ENCODE data around the gene ISOC2. TPM values are rescaled to one million over a fixed set of nuclear protein-coding genes. Genes with fewer than 3 reads are reported as not detected.
A peak's percentile ranks its signal among the peaks of the same experiment; 100 is the strongest.
"Not testable (repeated sequence)": the region's sequence is repeated elsewhere in the genome, so short reads cannot be mapped to it uniquely, and the experiment has no call there.

Gene ISOC2
- total RNA-seq, 1 donor from 2014 or later = 36.7 TPM

GRCh38 chr19:55424518-55424917 is 36.9 kb downstream of the ISOC2 start:
- H3K4me3 Mint-ChIP-seq = no peak overlapping the region
- TF ChIP-seq, protein P1, sequence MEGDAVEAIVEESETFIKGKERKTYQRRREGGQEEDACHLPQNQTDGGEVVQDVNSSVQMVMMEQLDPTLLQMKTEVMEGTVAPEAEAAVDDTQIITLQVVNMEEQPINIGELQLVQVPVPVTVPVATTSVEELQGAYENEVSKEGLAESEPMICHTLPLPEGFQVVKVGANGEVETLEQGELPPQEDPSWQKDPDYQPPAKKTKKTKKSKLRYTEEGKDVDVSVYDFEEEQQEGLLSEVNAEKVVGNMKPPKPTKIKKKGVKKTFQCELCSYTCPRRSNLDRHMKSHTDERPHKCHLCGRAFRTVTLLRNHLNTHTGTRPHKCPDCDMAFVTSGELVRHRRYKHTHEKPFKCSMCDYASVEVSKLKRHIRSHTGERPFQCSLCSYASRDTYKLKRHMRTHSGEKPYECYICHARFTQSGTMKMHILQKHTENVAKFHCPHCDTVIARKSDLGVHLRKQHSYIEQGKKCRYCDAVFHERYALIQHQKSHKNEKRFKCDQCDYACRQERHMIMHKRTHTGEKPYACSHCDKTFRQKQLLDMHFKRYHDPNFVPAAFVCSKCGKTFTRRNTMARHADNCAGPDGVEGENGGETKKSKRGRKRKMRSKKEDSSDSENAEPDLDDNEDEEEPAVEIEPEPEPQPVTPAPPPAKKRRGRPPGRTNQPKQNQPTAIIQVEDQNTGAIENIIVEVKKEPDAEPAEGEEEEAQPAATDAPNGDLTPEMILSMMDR (conservative IDR thresholded peaks at IDR 0.05) = no peak
- H3K9me3 Mint-ChIP-seq = no peaks in the 10 kb centered on the region
- H3K27me3 Mint-ChIP-seq (ENCODE audit: low read depth) = peaks cover 24% of the 10 kb centered on the region
- no peaks in the 10 kb centered on the region for H3K36me3 Mint-ChIP-seq (ENCODE audit: low read depth)
- no peak for DNase-seq (ENCODE audit: low read depth, low spot score)
- H3K27ac Mint-ChIP-seq (ENCODE audit: unreplicated experiment) = no peak overlapping the region
- H3K4me1 Mint-ChIP-seq = peaks cover 8% of the 10 kb centered on the region

DNA sequence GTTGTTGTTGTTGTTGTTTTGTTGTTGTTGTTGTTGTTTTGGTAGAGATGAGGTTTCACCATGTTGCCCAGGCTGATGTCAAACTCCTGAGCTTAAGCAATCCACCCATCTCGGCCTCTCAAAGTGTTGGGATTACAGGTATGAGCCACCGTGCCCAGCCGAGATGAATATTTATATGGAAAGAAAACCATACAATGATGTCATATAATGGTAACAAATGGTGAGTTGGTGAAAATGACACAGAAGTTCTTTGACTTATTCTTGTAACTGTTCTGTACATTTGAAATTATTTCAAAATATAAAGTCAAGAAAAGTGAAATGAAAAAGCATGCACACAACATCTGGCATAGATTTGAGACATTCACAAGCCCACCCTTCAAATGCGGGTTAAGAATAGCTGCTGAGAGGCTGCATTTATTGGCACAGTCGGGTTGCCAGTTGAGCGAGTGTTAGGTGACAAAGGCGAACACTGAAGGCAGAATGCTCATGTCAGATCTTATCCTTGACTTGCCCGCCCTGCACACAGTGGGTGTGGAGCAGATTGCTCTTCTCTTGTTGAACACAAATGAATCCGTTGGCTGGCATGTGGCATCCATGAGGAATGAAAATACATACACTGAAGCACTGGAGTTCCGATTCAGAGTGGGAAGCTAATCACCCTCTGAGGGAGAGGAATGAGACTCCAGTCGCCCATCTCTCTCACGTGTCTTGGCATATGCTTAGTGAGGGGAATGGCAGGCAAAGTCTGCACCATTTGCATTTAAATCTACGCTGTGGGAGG is 38.0 kb downstream of the ISOC2 start:
- Mint-ChIP-seq H3K27me3 (ENCODE audit: low read depth) (peaks cover 26% of the 10 kb centered on the region), H3K4me1 (peaks cover 8% of the 10 kb centered on the region), H3K27ac (ENCODE audit: unreplicated experiment) (no peak overlapping the region), H3K4me3 (no peak overlapping the region), H3K36me3 (ENCODE audit: low read depth) (no peaks in the 10 kb centered on the region), H3K9me3 (no peaks in the 10 kb centered on the region)
- no peak for DNase-seq (ENCODE audit: low read depth, low spot score)
- TF ChIP-seq, protein P1 (conservative IDR thresholded peaks at IDR 0.05) = no peak

- not testable (repeated sequence) for H3K27ac Mint-ChIP-seq (ENCODE audit: unreplicated experiment); H3K9me3 Mint-ChIP-seq; H3K4me3 Mint-ChIP-seq; H3K4me1 Mint-ChIP-seq; H3K36me3 Mint-ChIP-seq (ENCODE audit: low read depth); DNase-seq (ENCODE audit: low read depth, low spot score)
- peaks cover 28% of the 10 kb centered on the region for H3K27me3 Mint-ChIP-seq (ENCODE audit: low read depth)
Observed at GRCh38 chr19:55421281-55421680, 40.2 kb downstream of the ISOC2 start.

GRCh38 chr19:55419624-55420236 is 41.7 kb downstream of the ISOC2 start:
- H3K4me3 Mint-ChIP-seq = no peak overlapping the region

GRCh38 chr19:55419103-55419502 is 42.3 kb downstream of the ISOC2 start:
- Mint-ChIP-seq H3K27ac (ENCODE audit: unreplicated experiment) (no peak overlapping the region), H3K4me1 (no peaks in the 10 kb centered on the region), H3K9me3 (no peaks in the 10 kb centered on the region), H3K36me3 (ENCODE audit: low read depth) (no peaks in the 10 kb centered on the region), H3K27me3 (ENCODE audit: low read depth) (peaks cover 25% of the 10 kb centered on the region), H3K4me3 (no peak overlapping the region)
- TF ChIP-seq, protein P1 (conservative IDR thresholded peaks at IDR 0.05) = no peak
- DNase-seq (ENCODE audit: low read depth, low spot score) = no peak

More at GRCh38 chr19:55419624-55420236, 41.7 kb downstream of the ISOC2 start:
- peaks cover 28% of the 10 kb centered on the region for H3K27me3 Mint-ChIP-seq (ENCODE audit: low read depth)
- H3K9me3 Mint-ChIP-seq = no peaks in the 10 kb centered on the region
- no peaks in the 10 kb centered on the region for H3K36me3 Mint-ChIP-seq (ENCODE audit: low read depth)
- H3K4me1 Mint-ChIP-seq = no peaks in the 10 kb centered on the region
- TF ChIP-seq, protein P1 (conservative IDR thresholded peaks at IDR 0.05) = no peak
- H3K27ac Mint-ChIP-seq (ENCODE audit: unreplicated experiment) = no peak overlapping the region
- DNase-seq (ENCODE audit: low read depth, low spot score) = no peak

DNA sequence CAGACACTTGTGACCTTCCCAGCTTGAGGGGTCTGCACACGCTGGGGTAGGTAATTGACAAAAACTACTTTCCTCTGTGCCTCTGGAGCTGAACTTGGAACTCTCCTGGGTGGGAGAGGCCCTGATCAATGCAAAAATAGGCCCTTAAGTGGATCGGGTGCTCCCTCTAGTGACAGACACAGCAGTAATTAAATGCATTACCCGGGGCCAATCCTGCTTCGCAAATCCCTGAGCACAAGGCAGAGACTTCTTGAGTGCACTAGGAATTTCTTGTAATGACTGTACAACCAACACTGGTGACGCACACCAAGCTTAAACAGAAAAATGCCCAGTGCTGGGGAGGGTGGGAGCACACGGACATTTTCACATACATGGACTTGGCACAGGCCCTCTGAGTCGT is 43.3 kb downstream of the ISOC2 start:
- peak; percentile 70 for DNase-seq (ENCODE audit: low read depth, low spot score)
- H3K27me3 Mint-ChIP-seq (ENCODE audit: low read depth) = peaks cover 18% of the 10 kb centered on the region
- TF ChIP-seq, protein P1 (conservative IDR thresholded peaks at IDR 0.05) = peak; percentile 83
- no peak overlapping the region for H3K4me3 Mint-ChIP-seq
- H3K27ac Mint-ChIP-seq (ENCODE audit: unreplicated experiment) = no peak overlapping the region
- no peaks in the 10 kb centered on the region for H3K9me3 Mint-ChIP-seq
- H3K36me3 Mint-ChIP-seq (ENCODE audit: low read depth) = no peaks in the 10 kb centered on the region
- H3K4me1 Mint-ChIP-seq = no peaks in the 10 kb centered on the region

Measured in neural crest cell (in vitro differentiated cells).